HG03095 (cell line): ENCODE results near the gene OR2M5.

ENCODE experiments used
- ATAC-seq: cut with Tn5 transposase; IDR thresholded peaks from one replicate; pipeline ENCODE4 v1.9.1; 2021; ENCODE audit warnings: moderate library complexity; ENCODE audit not compliant: unreplicated experiment

Gene OR2M5

GRCh38 chr1:248144513-248145198 is at the start of gene OR2M5:
Gene OR2M5, plus strand, starts transcription at chr1:248145148. Its CDS starts 0 bp downstream, at chr1:248145148.
- ATAC-seq: no peak

- ATAC-seq: no peak
Observed at GRCh38 chr1:248098529-248098928, 46.4 kb upstream of the OR2M5 start.

GRCh38 chr1:248102847-248103246 is 42.1 kb upstream of the OR2M5 start:
- ATAC-seq: no peak

GRCh38 chr1:248111157-248111556 is 33.8 kb upstream of the OR2M5 start:
- ATAC-seq: no peak

- ATAC-seq: no peak
Observed at GRCh38 chr1:248114890-248115289, 30.1 kb upstream of the OR2M5 start.

GRCh38 chr1:248127653-248128052 is 17.3 kb upstream of the OR2M5 start:
- ATAC-seq: no peak

- no peak for ATAC-seq
Observed at GRCh38 chr1:248136811-248137210, 8.1 kb upstream of the OR2M5 start.

GRCh38 chr1:248140846-248141245 is 4.1 kb upstream of the OR2M5 start:
- no peak for ATAC-seq

- no peak for ATAC-seq
Observed at GRCh38 chr1:248143311-248143710, 1.6 kb upstream of the OR2M5 start.

GRCh38 chr1:248152056-248152827 is 7.3 kb downstream of the OR2M5 start:
- ATAC-seq: no peak

GRCh38 chr1:248155927-248156326 is 11.0 kb downstream of the OR2M5 start:
- no peak for ATAC-seq

GRCh38 chr1:248158758-248159157 is 13.8 kb downstream of the OR2M5 start:
- no peak for ATAC-seq

- ATAC-seq: no peak
Observed at GRCh38 chr1:248164031-248164430, 19.1 kb downstream of the OR2M5 start.

- no peak for ATAC-seq
Observed at GRCh38 chr1:248165186-248165585, 20.2 kb downstream of the OR2M5 start.

GRCh38 chr1:248174521-248174920 is 29.6 kb downstream of the OR2M5 start, which contains the start of gene OR2M2:
Gene OR2M2, plus strand, starts transcription at chr1:248174821. Its CDS starts 5,165 bp downstream, at chr1:248179986.
- ATAC-seq: no peak

- no peak for ATAC-seq
Observed at GRCh38 chr1:248183996-248184395, 39.0 kb downstream of the OR2M5 start.

GRCh38 chr1:248187363-248187762 is 42.4 kb downstream of the OR2M5 start:
- no peak for ATAC-seq

GRCh38 chr1:248189026-248189425 is 44.1 kb downstream of the OR2M5 start:
- no peak for ATAC-seq

GRCh38 chr1:248194117-248194516 is 49.2 kb downstream of the OR2M5 start:
- no peak for ATAC-seq
